ENCODE measurements around the gene CHST8. TPM values are rescaled to one million over a fixed set of nuclear protein-coding genes. Genes with fewer than 3 reads are reported as not detected.
"Not testable (repeated sequence)": the region's sequence is repeated elsewhere in the genome, so short reads cannot be mapped to it uniquely, and the experiment has no call there.

The CHST8 gene
- total RNA-seq, 4 donors from 2014 or later, result not detected

DNA sequence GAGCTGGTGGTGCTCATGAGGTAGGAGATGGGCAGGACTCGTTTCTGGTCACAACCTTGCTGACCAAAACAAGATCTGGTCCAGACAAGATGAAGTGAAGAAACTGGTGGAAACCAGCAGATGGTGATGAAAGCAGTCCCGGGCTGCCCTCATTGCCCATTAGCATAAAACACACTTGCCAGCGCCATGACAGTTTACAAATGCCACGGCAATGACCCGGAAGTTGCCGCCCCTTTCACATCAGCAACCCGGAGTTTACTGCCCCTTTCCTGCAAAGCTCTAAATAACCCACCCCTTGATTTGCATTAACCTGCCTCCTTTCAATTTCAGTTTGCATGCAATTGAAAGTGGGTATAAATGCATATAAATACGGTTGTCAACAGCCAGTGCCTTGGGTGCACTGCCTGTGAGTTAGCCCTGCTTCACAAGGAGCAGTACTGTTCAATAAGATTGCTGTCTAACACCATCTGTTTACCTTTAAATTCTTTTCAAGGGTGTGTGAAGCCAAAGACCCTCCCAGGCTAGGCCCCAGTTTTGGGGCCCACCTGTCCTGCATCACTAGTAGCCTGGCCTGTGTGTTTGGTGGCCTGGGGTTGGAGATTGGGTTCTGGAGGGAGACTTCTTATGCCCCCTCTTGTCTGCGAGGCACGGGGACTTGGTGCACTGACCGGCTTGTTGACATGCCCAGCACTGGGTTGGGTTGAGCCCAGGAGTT, 38.8 kb downstream of the CHST8 start:
- Histone ChIP-seq H3K27ac (no peak overlapping the region), H3K9me3 (no peaks in the 10 kb centered on the region), H3K27me3 (no peaks in the 10 kb centered on the region), H3K36me3 (no peaks in the 10 kb centered on the region), H3K4me1 (no peaks in the 10 kb centered on the region), H3K4me3 (no peak overlapping the region)
- in situ Hi-C loops (cut with MboI; ENCODE audit: low pct_ligation_motif_present in 1 of 4, low pct_unique_long_range_greater_than_20kb in 1 of 4, low sequenced_read_pairs in 3 of 4) (no loop called here), intact Hi-C loops (cut with DNase I; ENCODE audit: low total_unique reads) (no loop called here)
- TF ChIP-seq, protein P1, sequence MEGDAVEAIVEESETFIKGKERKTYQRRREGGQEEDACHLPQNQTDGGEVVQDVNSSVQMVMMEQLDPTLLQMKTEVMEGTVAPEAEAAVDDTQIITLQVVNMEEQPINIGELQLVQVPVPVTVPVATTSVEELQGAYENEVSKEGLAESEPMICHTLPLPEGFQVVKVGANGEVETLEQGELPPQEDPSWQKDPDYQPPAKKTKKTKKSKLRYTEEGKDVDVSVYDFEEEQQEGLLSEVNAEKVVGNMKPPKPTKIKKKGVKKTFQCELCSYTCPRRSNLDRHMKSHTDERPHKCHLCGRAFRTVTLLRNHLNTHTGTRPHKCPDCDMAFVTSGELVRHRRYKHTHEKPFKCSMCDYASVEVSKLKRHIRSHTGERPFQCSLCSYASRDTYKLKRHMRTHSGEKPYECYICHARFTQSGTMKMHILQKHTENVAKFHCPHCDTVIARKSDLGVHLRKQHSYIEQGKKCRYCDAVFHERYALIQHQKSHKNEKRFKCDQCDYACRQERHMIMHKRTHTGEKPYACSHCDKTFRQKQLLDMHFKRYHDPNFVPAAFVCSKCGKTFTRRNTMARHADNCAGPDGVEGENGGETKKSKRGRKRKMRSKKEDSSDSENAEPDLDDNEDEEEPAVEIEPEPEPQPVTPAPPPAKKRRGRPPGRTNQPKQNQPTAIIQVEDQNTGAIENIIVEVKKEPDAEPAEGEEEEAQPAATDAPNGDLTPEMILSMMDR (IDR thresholded peaks at IDR 0.05), result no peak
- TF ChIP-seq POLR2A (IDR thresholded peaks at IDR 0.05) (no peak), EP300 (IDR thresholded peaks at IDR 0.05; ENCODE audit: low read depth) (no peak), POLR2AphosphoS5 (IDR thresholded peaks at IDR 0.05) (no peak)
- 48 to 64% methylated on average over 6 to 11 of the region's 11 CpGs for WGBS, 2 donors (ENCODE audit: low coverage in 1 of 2)
- no peak for DNase-seq

DNA sequence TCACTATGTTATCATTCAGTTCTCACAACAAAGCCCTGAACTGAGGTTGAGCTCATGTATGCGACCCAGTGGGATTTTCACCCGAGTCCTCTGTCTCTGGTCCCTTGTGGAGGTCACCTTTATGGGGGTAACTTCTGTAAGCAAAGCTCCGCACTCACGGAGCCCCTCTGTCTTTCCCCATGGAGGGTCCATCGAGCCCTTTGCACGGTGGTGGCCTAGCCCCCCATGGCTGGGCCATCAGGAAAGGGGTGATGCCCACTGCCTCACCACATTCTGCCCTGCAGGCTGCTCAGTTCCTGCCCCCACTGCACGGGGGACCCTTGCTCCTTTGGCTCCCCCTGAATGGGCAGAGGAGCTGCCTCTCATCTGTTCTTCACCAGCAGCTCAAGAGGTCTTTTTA, 39.6 kb downstream of the CHST8 start:
- H3K36me3 ChIP-seq, result no peaks in the 10 kb centered on the region
- H3K4me1 ChIP-seq, result no peaks in the 10 kb centered on the region
- DNase-seq, result no peak
- 83% methylated on average over 7 of the region's 7 CpGs; no CpG with 5 or more reads in 1 of the 2 donors for WGBS, 2 donors (ENCODE audit: low coverage in 1 of 2)
- H3K27me3 ChIP-seq, result no peaks in the 10 kb centered on the region
- intact Hi-C loops (cut with DNase I; ENCODE audit: low total_unique reads), result no loop called here
- no peak overlapping the region for H3K27ac ChIP-seq
- no peak overlapping the region for H3K4me3 ChIP-seq
- in situ Hi-C loops (cut with MboI; ENCODE audit: low pct_ligation_motif_present in 1 of 4, low pct_unique_long_range_greater_than_20kb in 1 of 4, low sequenced_read_pairs in 3 of 4), result no loop called here
- H3K9me3 ChIP-seq, result no peaks in the 10 kb centered on the region
- no peak for TF ChIP-seq EP300 (IDR thresholded peaks at IDR 0.05; ENCODE audit: low read depth)
- TF ChIP-seq POLR2AphosphoS5 (IDR thresholded peaks at IDR 0.05), result no peak
- no peak for TF ChIP-seq POLR2A (IDR thresholded peaks at IDR 0.05)
- TF ChIP-seq, protein P1 (IDR thresholded peaks at IDR 0.05), result no peak

DNA sequence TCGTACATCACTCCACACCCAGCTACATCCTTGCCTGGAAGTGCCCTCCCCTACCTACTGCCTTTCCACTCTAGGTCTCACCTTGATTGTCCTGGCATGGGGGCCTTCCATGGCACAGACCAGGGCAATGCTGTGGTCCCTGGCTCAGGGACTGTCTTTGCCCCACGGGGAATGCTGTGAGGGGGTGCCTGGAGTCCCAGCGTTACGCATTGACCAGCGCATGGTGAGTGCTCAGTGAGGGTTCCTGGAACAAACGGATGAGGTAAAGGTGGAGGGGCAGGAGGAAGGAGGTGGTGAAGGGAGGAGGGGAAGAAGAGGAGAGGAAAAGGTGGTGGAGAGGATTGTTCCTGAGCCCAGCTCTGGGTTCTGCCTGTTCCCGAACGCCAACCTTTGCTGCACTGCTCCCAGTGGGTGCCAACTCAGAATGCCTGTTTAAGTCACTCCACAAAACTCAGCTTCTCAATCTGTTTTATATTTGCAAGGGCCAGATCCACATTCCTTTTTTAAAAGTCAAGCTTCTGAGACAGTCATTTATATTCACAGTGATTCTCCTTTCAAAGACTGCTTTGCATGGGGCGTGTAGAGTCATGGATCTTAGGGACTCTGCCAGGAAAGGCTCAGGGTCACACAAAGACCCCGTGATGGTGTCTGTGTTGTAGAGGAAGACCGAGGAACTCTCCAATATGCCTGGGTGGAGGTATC, 40.8 kb downstream of the CHST8 start:
- DNase-seq, result no peak
- WGBS, 2 donors (ENCODE audit: low coverage in 1 of 2), result 60 to 70% methylated on average over 8 to 11 of the region's 11 CpGs
- H3K27ac ChIP-seq, result no peak overlapping the region
- intact Hi-C loops (cut with DNase I; ENCODE audit: low total_unique reads) (no loop called here), in situ Hi-C loops (cut with MboI; ENCODE audit: low pct_ligation_motif_present in 1 of 4, low pct_unique_long_range_greater_than_20kb in 1 of 4, low sequenced_read_pairs in 3 of 4) (no loop called here)
- H3K4me1 ChIP-seq, result no peaks in the 10 kb centered on the region
- no peaks in the 10 kb centered on the region for H3K27me3 ChIP-seq
- no peak overlapping the region for H3K4me3 ChIP-seq
- H3K9me3 ChIP-seq, result no peaks in the 10 kb centered on the region
- no peaks in the 10 kb centered on the region for H3K36me3 ChIP-seq
- no peak for TF ChIP-seq POLR2AphosphoS5 (IDR thresholded peaks at IDR 0.05)
- TF ChIP-seq EP300 (IDR thresholded peaks at IDR 0.05; ENCODE audit: low read depth), result no peak
- TF ChIP-seq, protein P1 (IDR thresholded peaks at IDR 0.05), result no peak
- no peak for TF ChIP-seq POLR2A (IDR thresholded peaks at IDR 0.05)

DNA sequence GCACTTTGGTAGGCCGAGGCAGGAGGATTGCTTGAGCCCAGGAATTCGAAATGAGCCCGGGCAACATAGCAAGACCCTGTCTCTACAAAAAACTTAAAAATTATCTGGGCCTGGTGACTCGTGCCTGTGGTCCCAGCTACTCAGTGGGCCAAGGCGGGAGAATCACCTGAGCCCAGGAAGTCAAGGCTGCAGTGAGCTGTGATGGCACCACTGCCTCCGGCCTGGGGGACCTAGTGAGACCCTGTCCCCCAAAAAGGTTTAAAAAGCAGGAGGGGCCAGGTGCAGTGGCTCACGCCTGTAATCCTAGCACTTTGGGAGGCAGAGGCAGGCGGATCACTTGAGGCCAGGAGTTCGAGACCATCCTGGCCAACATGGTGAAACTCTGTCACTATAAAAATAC, 41.6 kb downstream of the CHST8 start:
- H3K36me3 ChIP-seq; intact Hi-C loops (cut with DNase I; ENCODE audit: low total_unique reads); H3K4me3 ChIP-seq; H3K9me3 ChIP-seq; H3K27ac ChIP-seq; H3K4me1 ChIP-seq; H3K27me3 ChIP-seq; DNase-seq; in situ Hi-C loops (cut with MboI; ENCODE audit: low pct_ligation_motif_present in 1 of 4, low pct_unique_long_range_greater_than_20kb in 1 of 4, low sequenced_read_pairs in 3 of 4): not testable (repeated sequence)
- WGBS, 2 donors (ENCODE audit: low coverage in 1 of 2), result 40 to 84% methylated on average over 1 to 9 of the region's 9 CpGs
